COLO668 (cell line): ENCODE data around the gene TRIM66.

ENCODE experiments used
- DNase-seq: peaks from one replicate; lab custom pipeline; 2025; ENCODE audit not compliant: unreplicated experiment; lab: John Stamatoyannopoulos, UW

The TRIM66 gene

GRCh38 chr11:8661001-8661795 is 21.3 kb downstream of the TRIM66 start:
- no peak for DNase-seq

DNA sequence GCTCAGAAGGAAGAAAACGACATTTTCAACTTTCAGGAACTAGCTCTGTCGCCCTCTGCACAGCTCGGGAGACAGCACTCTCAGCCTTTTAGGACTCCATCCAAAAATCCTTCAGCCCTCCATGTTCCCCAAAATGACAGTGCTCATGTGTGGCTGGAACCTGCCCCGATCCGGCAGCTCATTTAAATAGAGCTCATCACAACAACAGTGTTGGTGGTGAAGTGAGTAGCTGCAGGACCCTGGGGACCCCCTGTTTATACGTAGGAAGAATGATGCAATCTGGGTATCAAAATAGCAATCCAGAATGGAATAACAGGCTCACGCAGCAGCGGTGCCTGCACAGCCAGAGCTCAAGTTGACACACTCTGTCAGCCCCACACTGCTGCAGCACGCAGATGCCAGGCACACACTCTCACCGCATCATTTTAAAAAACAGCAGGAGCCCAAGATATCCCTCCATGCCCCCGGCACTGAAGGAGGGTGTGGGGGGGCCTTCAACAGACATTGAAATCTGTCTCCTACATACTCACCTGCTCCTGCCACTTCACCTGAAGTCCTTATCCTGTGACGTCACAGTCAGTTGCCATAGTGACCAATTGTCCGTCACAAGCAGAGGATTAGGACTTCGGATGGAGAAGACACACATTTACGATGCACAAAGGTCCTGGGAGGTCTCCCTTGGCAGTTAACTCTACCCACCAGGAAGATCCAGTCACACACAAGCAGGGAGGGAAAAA is 24.0 kb downstream of the TRIM66 start:
- no peak for DNase-seq

DNA sequence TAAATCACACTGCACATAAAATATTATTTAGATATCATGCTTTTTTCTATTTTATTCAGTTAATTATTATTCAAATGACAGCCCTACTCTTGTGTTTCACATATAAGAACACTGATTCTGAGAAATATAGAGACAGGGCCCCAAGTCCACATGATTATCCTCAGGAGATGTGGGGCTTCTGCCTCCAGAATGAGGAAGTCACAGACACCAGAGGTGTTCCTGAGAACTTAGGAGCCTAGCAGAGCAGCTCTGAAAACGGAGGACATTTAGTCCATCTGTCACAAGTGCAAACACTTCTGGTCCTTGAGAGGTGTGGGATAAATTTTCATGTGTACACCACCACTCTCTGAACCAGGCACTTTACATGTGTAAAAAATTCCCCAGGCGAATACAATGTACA is 26.2 kb downstream of the TRIM66 start:
- DNase-seq = no peak

DNA sequence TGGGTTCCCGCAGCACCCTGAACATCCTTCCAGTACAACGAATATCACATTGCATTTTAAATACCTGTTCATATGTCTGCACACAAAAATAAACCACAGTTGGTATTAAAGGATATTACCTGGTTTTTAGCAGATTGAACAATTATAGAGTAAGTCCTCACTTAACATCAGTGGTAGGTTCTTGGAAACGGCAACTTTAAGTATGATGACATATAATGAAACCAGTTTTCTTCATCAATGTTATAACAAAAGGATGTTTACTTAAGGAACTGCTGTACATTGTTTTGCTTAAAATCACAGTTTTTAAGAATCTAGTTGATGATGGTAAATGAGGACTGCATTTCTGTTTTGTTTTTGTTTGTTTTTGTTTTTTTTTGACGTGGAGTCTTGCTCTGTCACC is 28.0 kb downstream of the TRIM66 start:
- no peak for DNase-seq

- DNase-seq = no peak
Observed at GRCh38 chr11:8652140-8652539, 30.3 kb downstream of the TRIM66 start.

DNA sequence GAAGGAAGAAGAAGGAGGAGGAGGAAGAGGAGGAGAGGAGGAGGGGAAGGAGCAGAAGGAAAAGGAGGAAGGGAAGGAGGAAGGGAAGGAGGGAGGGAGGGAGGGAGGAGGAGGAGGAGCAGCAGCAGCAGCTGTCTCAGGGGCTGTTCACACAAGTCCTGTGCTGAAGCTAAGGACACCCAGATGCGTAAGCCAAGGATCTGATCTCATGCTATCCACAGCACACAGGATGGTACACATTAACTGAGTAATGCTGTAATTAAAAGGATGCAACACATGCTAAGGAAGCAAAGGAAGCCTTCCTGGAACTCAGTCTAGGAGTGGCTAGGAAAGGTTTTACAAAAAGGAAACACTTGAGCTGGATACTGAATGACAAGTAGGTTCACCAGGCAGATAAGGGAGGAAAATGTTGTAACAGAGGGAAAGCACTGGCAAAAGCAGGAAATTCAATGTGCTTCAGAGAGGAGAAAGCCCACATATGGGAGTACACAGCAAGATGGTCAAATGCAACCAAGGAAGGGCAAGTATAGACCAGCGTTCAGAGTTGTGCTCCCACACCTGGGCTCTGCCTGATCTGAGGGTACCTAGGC is 32.0 kb downstream of the TRIM66 start:
- no peak for DNase-seq

DNA sequence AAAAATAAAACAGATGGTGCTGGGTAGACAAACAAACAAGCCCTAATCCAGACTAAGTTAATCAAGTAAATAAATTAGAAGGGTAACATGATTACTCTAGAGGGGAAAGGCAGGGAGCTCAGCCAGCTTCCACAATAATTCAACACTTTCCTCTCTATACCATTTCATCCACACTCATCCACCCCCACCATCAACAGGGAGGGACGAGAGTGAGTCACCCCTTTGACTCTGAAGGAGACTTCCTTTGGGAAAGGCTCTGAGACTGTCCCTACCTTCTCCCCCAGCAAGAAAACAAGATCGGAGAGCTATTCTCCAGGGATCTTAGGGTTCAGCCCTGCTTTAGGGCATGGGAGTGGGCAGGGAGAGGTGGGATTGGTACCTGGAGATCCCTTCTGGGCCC is 33.1 kb downstream of the TRIM66 start:
- no peak for DNase-seq

GRCh38 chr11:8646873-8647272 is 35.6 kb downstream of the TRIM66 start:
- DNase-seq = no peak

GRCh38 chr11:8642196-8642841 is 40.1 kb downstream of the TRIM66 start:
- DNase-seq = no peak

GRCh38 chr11:8641332-8641731 is 41.1 kb downstream of the TRIM66 start:
- no peak for DNase-seq

DNA sequence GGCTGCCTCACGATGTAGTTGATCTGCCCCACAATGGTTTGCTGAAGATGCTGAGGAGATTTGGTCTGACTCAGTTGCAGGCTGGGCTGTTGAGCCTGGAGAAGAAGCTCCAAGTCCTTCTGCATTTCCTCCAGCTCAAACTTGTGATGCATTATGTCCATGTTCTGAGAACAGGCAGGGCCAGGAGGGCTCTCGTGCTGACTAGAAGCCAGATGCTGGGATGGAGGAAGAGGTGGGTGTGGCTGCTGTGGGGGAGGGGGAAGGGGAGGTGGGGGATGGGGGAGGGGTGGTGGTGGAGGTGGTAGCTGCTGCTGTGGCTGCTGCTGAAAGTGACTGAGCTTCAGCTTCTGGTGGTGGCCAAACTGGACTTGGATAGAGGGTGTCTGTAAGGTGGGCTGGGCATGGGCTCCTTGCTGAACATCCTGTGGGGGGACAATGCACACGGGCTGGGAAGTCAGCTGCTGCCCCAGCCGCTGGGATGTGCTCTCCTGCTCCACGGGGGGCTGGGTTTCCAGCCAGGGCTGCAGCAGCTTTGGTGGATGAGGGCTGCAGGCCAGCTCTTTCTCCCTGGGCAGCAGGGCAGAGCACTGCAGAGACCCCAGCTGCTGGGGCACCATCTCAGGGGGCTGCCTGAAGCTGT is 42.1 kb downstream of the TRIM66 start:
- no peak for DNase-seq

DNA sequence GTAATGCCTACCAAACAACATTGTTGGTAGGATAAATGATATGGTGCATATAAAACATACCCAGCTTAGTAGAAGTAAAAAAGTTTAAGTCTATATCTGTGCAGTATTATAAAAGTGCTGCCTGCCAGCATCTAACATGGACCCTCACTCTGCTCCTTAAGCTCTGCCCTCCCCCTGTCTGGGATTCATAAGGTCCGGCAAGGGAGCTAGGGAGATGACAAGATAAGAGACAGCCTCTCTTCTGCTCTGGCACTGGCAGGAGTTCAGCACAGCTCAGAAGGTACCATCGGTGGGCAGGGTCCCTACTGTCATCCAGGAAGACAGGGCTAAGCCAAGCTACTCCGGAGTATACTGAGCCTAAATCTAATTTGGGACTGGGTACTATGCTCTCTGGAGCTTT is 42.8 kb downstream of the TRIM66 start:
- DNase-seq = no peak

DNA sequence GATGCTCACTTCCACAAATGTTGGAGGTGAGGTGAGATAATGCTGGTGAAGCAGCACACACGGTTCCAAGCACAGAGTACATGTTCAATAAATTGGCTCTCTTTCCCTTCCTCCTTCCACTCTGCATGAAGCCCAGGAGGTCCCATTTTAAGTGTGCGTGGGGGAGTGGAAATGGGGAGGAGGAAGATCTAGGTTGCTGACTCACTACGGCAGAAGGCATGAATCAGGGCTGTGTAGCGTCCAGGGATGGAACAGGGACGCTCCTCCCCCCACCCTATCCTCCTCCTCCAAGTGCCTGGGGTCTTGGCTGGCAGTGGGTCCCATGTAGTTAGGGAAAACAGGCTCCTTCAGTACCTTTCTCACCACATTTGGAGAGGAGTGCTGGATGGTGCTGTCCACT is 44.2 kb downstream of the TRIM66 start:
- DNase-seq = no peak

DNA sequence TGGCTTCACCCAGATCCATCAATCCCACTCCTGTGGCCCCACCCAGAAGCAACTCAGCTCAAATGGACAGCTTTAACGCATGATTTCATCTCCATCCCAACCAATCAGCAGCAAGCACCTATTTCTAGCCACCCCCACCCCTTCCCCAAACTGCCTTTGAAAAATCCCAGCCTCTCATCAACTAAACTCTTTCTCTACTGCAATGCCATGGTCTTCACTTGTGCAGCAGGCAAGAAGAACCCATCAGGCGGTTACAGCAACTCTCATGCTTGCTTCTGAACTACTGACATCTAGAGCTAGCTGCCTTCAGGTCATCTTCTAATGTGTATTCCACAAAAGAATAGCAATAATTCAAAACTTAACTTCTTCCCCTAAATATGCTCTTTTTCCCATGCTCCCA is 46.3 kb downstream of the TRIM66 start:
- no peak for DNase-seq

GRCh38 chr11:8634498-8634897 is 48.0 kb downstream of the TRIM66 start:
- no peak for DNase-seq

- no peak for DNase-seq
Observed at GRCh38 chr11:8631395-8632118, 50.9 kb downstream of the TRIM66 start.

GRCh38 chr11:8624698-8625097 is 57.8 kb downstream of the TRIM66 start:
- no peak for DNase-seq

DNA sequence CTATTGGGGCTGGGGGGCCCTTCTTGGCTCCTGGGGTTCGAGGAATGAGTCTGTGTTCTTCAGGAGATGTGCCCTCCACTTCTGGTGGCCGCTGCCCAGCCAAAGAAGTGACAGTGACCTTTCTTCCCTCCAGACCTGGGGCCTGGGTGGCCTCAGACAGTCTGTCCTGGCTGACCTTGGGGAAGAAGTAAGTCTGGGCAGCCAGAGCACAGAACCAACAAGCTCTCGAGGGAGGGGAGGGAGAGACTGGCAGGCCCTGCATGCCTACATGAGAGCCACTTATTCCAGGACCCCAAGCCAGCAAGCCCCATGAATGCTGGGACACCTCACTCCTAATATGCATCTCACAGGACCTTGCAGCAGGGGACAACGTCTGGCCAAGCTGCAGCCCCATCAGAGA is 61.3 kb downstream of the TRIM66 start:
- DNase-seq = no peak

GRCh38 chr11:8617063-8617462 is 65.4 kb downstream of the TRIM66 start:
- no peak for DNase-seq

DNA sequence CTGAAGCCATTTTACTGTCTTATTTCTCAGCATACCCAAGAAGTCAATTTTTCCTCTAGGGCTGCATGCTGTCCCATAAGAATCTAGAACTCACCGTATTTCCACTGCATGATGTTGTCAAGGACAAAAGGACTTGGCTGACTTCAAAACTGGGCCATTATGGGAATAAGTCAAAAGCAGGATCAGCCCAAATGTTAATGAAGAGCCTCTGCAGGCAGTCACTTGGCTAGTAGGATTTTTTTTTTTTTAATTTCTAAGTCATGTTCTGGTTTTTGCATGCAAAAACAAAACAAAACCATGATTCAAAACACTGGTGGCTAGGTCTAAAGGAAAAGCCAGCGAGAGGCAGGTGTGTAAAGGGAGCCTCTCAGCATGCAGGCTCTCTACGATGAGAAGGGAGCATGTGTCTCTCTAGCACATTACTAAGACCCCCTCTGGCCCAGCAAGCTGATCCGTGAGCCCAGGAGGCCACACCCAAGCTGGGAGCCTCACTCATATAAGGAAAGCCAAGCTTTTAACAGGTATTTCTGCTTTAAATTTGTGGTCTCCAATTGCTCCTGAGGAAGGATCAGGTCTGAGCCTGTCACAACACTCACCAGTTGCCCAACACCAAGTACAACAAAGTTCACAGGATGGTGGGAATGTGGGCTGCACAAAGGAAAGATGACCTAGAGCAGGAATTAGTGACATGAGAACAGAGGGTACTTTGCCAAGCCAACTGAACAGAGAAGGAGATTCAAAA is 67.0 kb downstream of the TRIM66 start:
- no peak for DNase-seq
